ENCODE data around the gene NOC3L.

The NOC3L gene

GRCh38 chr10:94344522-94345122, 18.1 kb downstream of the NOC3L start:
- H3K4me3 ChIP-seq (ENCODE audit: low read depth, low read length) = no peak overlapping the region
- no peak for TF ChIP-seq CTCF (IDR thresholded peaks at IDR 0.05; ENCODE audit: low read depth, low read length)

GRCh38 chr10:94343151-94343550, 19.6 kb downstream of the NOC3L start:
- no peak for TF ChIP-seq CTCF (IDR thresholded peaks at IDR 0.05; ENCODE audit: low read depth, low read length)
- no peak overlapping the region for H3K4me3 ChIP-seq (ENCODE audit: low read depth, low read length)

GRCh38 chr10:94334857-94335256, 27.9 kb downstream of the NOC3L start:
- H3K4me3 ChIP-seq (ENCODE audit: low read depth, low read length) = no peak overlapping the region
- no peak for TF ChIP-seq CTCF (IDR thresholded peaks at IDR 0.05; ENCODE audit: low read depth, low read length)

- H3K4me3 ChIP-seq (ENCODE audit: low read depth, low read length) = no peak overlapping the region
- no peak for TF ChIP-seq CTCF (IDR thresholded peaks at IDR 0.05; ENCODE audit: low read depth, low read length)
Observed at GRCh38 chr10:94333051-94333450, 29.7 kb downstream of the NOC3L start.

GRCh38 chr10:94328613-94329012, 34.1 kb downstream of the NOC3L start:
- H3K4me3 ChIP-seq (ENCODE audit: low read depth, low read length) = no peak overlapping the region
- no peak for TF ChIP-seq CTCF (IDR thresholded peaks at IDR 0.05; ENCODE audit: low read depth, low read length)

- no peak overlapping the region for H3K4me3 ChIP-seq (ENCODE audit: low read depth, low read length)
- TF ChIP-seq CTCF (IDR thresholded peaks at IDR 0.05; ENCODE audit: low read depth, low read length) = no peak
Observed at GRCh38 chr10:94327649-94328048, 35.1 kb downstream of the NOC3L start.

- H3K4me3 ChIP-seq (ENCODE audit: low read depth, low read length) = no peak overlapping the region
Observed at GRCh38 chr10:94324609-94325233, 38.0 kb downstream of the NOC3L start.

More at GRCh38 chr10:94324609-94325233, 38.0 kb downstream of the NOC3L start:
- no peak for TF ChIP-seq CTCF (IDR thresholded peaks at IDR 0.05; ENCODE audit: low read depth, low read length)
